ENCODE data around the gene PLCG2. TPM values are rescaled to one million over a fixed set of nuclear protein-coding genes. Genes with fewer than 3 reads are reported as not detected.
"Not testable (repeated sequence)": the region's sequence is repeated elsewhere in the genome, so short reads cannot be mapped to it uniquely, and the experiment has no call there.

Gene PLCG2
- total RNA-seq, 1 experiment from 2014 or later, result 42.4 TPM

GRCh38 chr16:81748476-81749198, 30.5 kb upstream of the PLCG2 start:
- DNase-seq (ENCODE audit: low spot score), result no peak
- in situ Hi-C loops (cut with HindIII; ENCODE audit: low sequenced_read_pairs), result loop anchor here (25.0 kb wide), 1 partner anchor 361 kb away; no protein-coding TSS in a partner anchor

DNA sequence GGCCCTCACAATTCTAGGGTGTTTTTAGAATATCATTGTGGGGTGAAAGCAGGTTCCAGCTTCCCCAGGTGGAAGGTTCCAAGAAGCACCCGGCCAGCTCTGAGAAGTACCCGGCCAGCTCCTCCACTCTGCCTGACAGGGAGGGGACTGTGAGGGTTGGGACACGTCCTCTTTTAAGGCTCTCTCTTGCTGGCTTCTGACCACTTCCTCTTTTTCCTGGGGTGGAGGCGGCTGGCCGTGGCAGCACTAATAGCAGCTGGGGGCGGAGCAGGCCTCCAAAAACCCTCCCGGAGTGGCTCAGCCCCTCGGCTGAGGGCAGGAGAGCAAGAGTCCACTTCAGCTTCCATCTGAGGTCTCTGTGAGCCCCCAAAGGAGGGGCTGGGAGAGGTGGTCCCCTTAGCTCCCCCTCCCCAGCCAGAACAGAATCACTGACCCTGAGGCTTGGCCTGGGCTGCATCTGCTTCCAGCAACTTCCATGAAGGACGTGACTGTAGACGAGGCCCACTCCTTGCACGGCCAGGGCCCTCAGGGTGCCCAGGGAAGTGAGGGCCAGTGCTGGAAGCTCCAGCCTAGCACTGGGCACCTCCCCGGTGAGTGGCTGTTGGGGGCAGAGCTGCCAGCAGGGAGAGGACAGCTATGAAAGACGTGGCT, 26.7 kb upstream of the PLCG2 start:
- no peak for DNase-seq (ENCODE audit: low spot score)
- in situ Hi-C loops (cut with HindIII; ENCODE audit: low sequenced_read_pairs), result no loop called here

- no peak for DNase-seq (ENCODE audit: low spot score)
- in situ Hi-C loops (cut with HindIII; ENCODE audit: low sequenced_read_pairs), result no loop called here
These were observed 26.2 kb upstream of the PLCG2 start for GRCh38 chr16:81752876-81753227.

DNA sequence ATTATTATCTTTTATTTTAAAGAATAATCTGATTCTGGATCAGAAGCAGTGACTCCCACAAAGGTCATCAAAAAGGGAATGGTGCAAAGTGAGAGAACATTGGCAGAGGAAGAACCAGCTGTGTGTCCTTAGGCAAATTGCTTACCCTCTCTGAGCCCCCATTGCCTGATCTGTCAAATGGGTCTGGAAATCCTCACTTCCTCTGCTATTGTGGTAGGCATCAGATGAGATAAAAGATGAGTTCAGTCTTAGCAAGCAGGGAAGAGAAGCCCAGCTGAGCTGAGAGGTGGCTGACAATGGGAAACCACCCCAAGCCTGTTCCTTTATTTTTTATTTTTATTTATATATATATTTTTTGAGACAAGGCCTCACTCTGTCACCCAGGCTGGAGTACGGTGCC, 24.2 kb upstream of the PLCG2 start:
- DNase-seq (ENCODE audit: low spot score), result no peak
- in situ Hi-C loops (cut with HindIII; ENCODE audit: low sequenced_read_pairs), result no loop called here

DNA sequence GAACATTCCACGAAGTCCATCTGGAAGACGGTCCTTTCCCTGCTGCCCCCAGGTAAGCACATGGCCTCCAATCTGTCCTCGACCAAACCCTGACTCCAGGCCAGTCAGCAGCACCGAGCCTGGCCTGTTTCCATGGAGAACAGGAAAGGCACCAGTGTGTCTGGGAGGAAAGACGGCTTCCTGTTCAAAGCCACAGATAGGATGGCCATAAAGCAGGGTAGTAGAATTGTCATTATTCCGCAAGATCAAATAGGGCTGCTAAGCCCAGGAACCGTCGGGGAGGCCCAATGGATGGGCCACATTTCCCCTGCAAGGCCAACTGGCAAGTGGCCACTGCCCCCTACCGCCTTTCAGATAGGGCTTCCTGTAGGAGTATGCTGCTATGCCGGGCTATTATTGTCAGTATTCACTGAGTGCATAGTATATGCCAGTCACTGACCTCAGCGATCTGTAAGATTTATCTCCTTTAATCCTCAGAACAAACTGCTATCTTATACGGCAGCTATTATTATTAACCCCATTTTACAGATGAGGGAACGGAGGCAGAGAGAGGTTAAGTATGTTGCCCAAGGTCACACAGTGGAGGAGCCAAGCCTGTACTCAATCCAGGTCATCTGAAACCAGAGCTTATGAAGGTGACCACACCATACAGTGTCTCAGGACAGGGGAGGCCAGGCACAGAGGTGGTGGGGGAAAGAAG, 23.0 kb upstream of the PLCG2 start:
- no peak for DNase-seq (ENCODE audit: low spot score)
- in situ Hi-C loops (cut with HindIII; ENCODE audit: low sequenced_read_pairs), result no loop called here

- no peak for DNase-seq (ENCODE audit: low spot score)
- in situ Hi-C loops (cut with HindIII; ENCODE audit: low sequenced_read_pairs), result no loop called here
These were observed 22.3 kb upstream of the PLCG2 start for GRCh38 chr16:81756615-81757356.

DNA sequence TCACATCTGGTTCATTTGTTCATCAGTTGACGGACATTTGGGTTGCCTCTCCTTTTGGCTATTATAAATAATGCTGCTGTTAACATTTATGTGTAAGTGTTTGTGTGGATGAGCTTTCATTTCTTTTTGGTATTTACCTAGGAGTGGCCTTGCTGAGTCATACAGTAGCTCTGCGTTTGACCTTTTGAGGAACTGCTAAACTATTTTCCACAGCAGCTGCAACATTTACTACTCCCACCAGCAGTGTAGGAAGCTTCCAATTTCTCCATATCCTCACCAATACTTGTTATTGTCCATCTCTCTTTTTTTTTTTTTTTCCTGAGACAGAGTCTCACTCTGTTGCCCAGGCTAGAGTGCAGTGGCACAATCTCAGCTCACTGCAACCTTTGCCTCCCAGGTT, 20.7 kb upstream of the PLCG2 start:
- DNase-seq (ENCODE audit: low spot score), result no peak
- in situ Hi-C loops (cut with HindIII; ENCODE audit: low sequenced_read_pairs), result no loop called here

DNA sequence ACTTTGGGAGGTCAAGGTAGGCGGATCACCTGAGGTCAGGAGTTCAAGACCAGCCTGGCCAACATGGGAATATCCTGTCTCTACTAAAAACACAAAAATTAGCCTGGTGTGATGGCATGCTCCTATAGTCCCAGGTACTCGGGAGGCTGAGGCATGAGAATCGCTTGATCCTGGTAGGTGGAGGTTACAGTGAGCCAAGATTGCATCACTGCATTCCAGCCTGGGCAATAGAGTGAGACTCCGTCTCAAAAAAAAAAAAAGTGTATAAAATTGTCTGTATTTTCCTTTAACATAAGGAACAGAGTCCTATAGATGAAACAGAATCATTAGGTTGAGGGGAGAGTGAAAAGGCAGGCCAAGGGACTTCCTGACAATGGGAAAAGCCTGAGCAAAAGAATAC, 16.8 kb upstream of the PLCG2 start:
- in situ Hi-C loops (cut with HindIII; ENCODE audit: low sequenced_read_pairs); DNase-seq (ENCODE audit: low spot score): not testable (repeated sequence)

- no peak for DNase-seq (ENCODE audit: low spot score)
- in situ Hi-C loops (cut with HindIII; ENCODE audit: low sequenced_read_pairs), result no loop called here
These were observed 13.8 kb upstream of the PLCG2 start for GRCh38 chr16:81765111-81765919.

DNA sequence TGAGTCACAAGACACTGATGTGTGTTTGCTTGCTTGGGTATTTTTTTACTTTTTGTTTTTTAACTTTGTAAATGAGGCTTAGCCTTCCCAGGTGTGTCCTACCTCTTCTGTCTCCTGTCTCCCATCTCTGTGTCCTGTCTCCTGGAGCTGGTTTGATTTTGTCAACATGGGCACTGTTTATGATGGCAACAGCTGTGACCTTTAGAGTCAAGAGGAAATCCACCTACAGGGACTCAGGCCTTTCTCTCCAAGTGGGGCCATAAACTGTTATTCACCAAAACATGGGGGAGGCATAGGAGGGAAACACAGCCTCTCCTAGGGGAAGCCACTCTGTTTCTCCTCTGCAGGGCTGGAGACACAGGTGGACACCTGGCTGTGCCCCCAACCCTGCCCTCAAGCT, 13.1 kb upstream of the PLCG2 start:
- in situ Hi-C loops (cut with HindIII; ENCODE audit: low sequenced_read_pairs), result no loop called here
- DNase-seq (ENCODE audit: low spot score), result no peak

DNA sequence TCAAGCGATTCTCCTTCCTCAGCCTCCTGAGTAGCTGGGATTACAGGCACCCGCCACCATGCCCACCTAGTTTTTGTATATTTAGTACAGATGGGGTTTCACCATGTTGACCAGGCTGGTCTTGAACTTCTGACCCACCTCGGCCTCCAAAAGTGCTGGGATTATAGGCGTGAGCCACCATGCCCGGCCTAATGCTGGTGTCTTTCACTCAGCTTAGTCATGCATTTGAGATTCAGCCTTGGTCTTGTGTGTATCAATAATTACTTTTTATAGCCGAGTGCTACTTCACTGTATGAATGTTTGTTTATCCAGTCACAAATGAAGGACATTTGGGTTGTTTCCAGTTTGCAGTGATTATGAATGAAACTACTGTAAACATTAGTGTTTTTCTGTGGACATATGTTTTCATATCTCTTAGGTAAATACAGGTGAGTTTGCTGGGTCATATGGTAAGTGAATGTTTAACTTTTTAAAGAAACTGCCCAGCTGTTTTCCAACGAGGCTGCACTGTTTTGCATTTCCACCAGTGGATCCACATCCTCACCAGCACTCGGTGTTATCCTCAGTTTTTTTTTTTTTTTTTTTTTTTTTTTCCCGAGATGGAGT, 11.0 kb upstream of the PLCG2 start:
- in situ Hi-C loops (cut with HindIII; ENCODE audit: low sequenced_read_pairs), result no loop called here
- no peak for DNase-seq (ENCODE audit: low spot score)

DNA sequence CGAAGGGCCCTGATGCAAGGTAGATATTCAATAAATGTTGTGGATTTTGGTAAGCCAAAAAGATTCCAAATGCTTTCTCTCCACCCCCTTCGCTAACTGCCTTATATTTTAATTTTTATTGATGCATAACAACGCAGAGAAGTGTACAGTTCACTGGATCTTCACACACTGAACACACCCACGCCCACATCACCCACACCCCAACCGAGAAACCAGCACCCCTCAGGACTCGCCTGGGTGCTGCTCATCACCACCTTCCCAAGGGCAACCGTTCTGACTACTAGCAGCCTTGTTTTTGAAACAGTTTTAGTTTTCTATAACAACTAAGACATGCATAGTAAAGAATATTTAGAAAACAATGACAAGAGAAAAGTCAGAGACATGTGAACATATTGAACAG, 9.1 kb upstream of the PLCG2 start:
- in situ Hi-C loops (cut with HindIII; ENCODE audit: low sequenced_read_pairs), result no loop called here
- no peak for DNase-seq (ENCODE audit: low spot score)

DNA sequence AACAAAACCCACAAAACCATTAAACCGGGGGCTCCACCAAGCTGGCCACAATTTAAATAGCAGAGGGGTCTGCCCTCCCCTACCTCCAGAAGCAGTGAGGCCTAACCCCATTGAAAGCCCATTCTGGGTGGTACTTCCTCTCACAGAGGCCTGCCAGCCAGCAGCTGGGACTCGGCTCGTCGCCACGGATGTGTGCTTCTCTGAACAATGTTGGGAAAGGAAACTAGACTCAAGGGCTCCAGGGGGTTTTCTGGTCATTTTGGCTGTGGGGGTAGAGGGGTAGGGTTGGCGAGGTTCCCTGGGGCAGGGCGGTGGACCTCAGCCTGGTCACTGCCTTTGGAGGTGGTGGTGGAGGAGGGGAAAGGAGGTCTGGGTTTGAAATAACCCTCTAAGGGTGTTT, 4.7 kb upstream of the PLCG2 start:
- no peak for DNase-seq (ENCODE audit: low spot score)
- in situ Hi-C loops (cut with HindIII; ENCODE audit: low sequenced_read_pairs), result no loop called here

- in situ Hi-C loops (cut with HindIII; ENCODE audit: low sequenced_read_pairs), result no loop called here
- no peak for DNase-seq (ENCODE audit: low spot score)
These were observed 3.5 kb upstream of the PLCG2 start for GRCh38 chr16:81775570-81775969.

DNA sequence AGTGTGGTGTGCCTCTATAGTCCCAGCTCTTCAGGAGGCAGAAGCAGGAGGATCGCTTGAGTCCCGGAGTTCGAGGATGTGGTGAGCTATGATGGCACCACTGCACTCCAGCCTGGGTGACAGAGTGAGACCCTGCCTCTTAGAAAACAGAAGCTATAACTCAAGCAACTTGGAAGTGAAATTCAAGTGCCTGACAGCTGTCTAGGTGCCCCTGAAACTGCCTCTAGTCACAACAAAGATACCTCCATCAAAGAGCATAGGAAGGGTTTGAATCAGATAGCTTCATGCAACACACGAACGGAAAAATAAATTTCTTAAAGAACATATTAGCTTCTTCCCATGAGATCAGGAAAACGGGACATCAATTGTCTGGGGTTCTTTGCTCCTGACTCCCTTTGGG, 860 bp upstream of the PLCG2 start:
- in situ Hi-C loops (cut with HindIII; ENCODE audit: low sequenced_read_pairs), result no loop called here
- DNase-seq (ENCODE audit: low spot score), result no peak

GRCh38 chr16:81779536-81780320, 637 bp downstream of the PLCG2 start:
- DNase-seq (ENCODE audit: low spot score), result no peak
- in situ Hi-C loops (cut with HindIII; ENCODE audit: low sequenced_read_pairs), result no loop called here

DNA sequence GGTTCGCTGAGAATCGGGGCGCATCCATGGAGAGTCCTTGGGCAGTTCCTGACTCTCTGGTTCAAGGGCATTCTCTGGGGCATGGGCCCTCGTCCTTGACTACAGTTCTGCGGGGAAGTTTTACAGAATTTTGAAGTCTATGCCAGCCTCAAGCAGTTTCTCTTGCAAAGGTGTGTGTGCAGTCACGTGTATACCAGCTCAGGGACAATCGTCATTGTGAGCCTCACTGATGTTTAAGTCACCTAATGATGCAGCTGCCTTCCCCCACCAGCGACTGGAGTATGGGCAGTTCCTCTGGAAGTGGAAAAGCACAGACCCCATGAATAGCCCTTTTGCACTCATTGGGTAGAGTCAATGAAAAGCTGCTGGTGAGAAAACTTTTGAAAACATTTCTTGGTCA, 1.3 kb downstream of the PLCG2 start:
- DNase-seq (ENCODE audit: low spot score), result no peak
- in situ Hi-C loops (cut with HindIII; ENCODE audit: low sequenced_read_pairs), result no loop called here

GRCh38 chr16:81782236-81782635, 3.1 kb downstream of the PLCG2 start:
- DNase-seq (ENCODE audit: low spot score), result no peak
- in situ Hi-C loops (cut with HindIII; ENCODE audit: low sequenced_read_pairs), result no loop called here

All from G401 (cell line).